ENCODE measurements around the gene HSD17B3. TPM values are rescaled to one million over a fixed set of nuclear protein-coding genes. Genes with fewer than 3 reads are reported as not detected.

Gene HSD17B3
- polyA plus RNA-seq, 4 donors: 1.5 to 83.0 (median 7.5) TPM

- 77 to 81% (median 78%) methylated on average over 11 of the region's 11 CpGs for WGBS, 3 donors
These were observed 95.7 kb downstream of the HSD17B3 start for GRCh38 chr9:96206156-96206751.

GRCh38 chr9:96204853-96205252 is 97.1 kb downstream of the HSD17B3 start:
- Histone ChIP-seq H3K27me3 (ENCODE audit: control insufficient read depth in 3 of 3, insufficient read depth in 3 of 3, low read length in 3 of 3) (no peaks in the 10 kb centered on the region), H3K4me3 (ENCODE audit: low read depth in 1 of 3, low read length in 3 of 3) (no peak overlapping the region), H3K36me3 (ENCODE audit: control insufficient read depth in 3 of 3, insufficient read depth in 2 of 3, low read depth in 1 of 3, low read length in 3 of 3) (no peaks in the 10 kb centered on the region), H3K9me3 (ENCODE audit: control insufficient read depth in 2 of 2, insufficient read depth in 1 of 2, low read depth in 1 of 2, low read length in 1 of 2) (peaks cover 0 to 4% of the 10 kb centered on the region in 2 donors), H3K4me1 (ENCODE audit: control insufficient read depth in 3 of 3, insufficient read depth in 2 of 3, low read depth in 1 of 3, low read length in 2 of 3) (peaks cover 0 to 2% (median 0%) of the 10 kb centered on the region in 3 donors), H3K27ac (ENCODE audit: low read depth in 1 of 3, low read length in 2 of 3) (no peak overlapping the region)
- 89 to 94% (median 92%) methylated on average over 2 of the region's 2 CpGs for WGBS, 3 donors
- FAIRE-seq (no peak), DNase-seq (no peak)

More at GRCh38 chr9:96206156-96206751, 95.7 kb downstream of the HSD17B3 start:
- Histone ChIP-seq H3K4me3 (ENCODE audit: low read depth in 1 of 3, low read length in 3 of 3) (no peak overlapping the region), H3K27me3 (ENCODE audit: control insufficient read depth in 3 of 3, insufficient read depth in 3 of 3, low read length in 3 of 3) (no peaks in the 10 kb centered on the region), H3K27ac (ENCODE audit: low read depth in 1 of 3, low read length in 2 of 3) (no peak overlapping the region), H3K4me1 (ENCODE audit: control insufficient read depth in 3 of 3, insufficient read depth in 2 of 3, low read depth in 1 of 3, low read length in 2 of 3) (peaks cover 0 to 2% (median 0%) of the 10 kb centered on the region in 3 donors), H3K36me3 (ENCODE audit: control insufficient read depth in 3 of 3, insufficient read depth in 2 of 3, low read depth in 1 of 3, low read length in 3 of 3) (no peaks in the 10 kb centered on the region), H3K9me3 (ENCODE audit: control insufficient read depth in 2 of 2, insufficient read depth in 1 of 2, low read depth in 1 of 2, low read length in 1 of 2) (peaks cover 0 to 4% of the 10 kb centered on the region in 2 donors)
- FAIRE-seq (no peak), DNase-seq (no peak)

DNA sequence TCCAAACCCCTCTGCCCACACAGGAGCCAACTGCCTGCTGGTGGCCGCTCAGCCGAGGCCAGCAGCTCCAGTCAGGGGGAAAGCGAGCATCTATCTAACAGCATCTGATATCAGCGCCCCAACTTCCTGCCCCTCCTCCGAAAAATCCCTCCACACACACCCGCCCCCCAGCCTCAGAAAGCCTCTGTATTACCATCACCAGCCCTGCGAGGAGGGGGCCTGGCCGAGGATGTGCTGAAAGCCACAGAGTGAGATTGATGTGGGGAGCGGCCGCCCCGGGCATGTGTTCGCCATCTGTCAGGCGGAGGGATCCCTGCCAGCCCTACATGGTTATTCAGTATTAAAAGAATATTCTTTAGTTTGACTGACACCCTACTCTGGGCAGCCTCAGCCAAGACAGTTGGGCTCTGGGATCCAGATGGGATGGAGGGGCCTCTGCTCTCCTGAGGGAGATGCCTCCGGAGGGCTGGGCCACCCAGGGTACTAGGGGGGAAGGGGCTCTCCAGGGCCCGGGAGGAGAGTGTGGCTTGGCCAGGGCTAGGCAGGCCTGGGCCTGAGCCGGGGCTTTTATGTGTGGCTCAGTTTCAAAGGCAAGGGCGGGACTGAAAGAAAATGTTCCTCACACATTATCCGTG is 98.0 kb downstream of the HSD17B3 start:
- H3K4me3 ChIP-seq (ENCODE audit: low read depth in 1 of 3, low read length in 3 of 3): no peak overlapping the region
- no peak overlapping the region for H3K27ac ChIP-seq (ENCODE audit: low read depth in 1 of 3, low read length in 2 of 3)
- FAIRE-seq (no peak), DNase-seq (no peak)
- 72 to 84% (median 79%) methylated on average over 18 of the region's 18 CpGs for WGBS, 3 donors
- peaks cover 0 to 2% (median 0%) of the 10 kb centered on the region in 3 donors for H3K4me1 ChIP-seq (ENCODE audit: control insufficient read depth in 3 of 3, insufficient read depth in 2 of 3, low read depth in 1 of 3, low read length in 2 of 3)
- H3K27me3 ChIP-seq (ENCODE audit: control insufficient read depth in 3 of 3, insufficient read depth in 3 of 3, low read length in 3 of 3): no peaks in the 10 kb centered on the region
- no peaks in the 10 kb centered on the region for H3K36me3 ChIP-seq (ENCODE audit: control insufficient read depth in 3 of 3, insufficient read depth in 2 of 3, low read depth in 1 of 3, low read length in 3 of 3)
- peaks cover 0 to 4% of the 10 kb centered on the region in 2 donors for H3K9me3 ChIP-seq (ENCODE audit: control insufficient read depth in 2 of 2, insufficient read depth in 1 of 2, low read depth in 1 of 2, low read length in 1 of 2)

DNA sequence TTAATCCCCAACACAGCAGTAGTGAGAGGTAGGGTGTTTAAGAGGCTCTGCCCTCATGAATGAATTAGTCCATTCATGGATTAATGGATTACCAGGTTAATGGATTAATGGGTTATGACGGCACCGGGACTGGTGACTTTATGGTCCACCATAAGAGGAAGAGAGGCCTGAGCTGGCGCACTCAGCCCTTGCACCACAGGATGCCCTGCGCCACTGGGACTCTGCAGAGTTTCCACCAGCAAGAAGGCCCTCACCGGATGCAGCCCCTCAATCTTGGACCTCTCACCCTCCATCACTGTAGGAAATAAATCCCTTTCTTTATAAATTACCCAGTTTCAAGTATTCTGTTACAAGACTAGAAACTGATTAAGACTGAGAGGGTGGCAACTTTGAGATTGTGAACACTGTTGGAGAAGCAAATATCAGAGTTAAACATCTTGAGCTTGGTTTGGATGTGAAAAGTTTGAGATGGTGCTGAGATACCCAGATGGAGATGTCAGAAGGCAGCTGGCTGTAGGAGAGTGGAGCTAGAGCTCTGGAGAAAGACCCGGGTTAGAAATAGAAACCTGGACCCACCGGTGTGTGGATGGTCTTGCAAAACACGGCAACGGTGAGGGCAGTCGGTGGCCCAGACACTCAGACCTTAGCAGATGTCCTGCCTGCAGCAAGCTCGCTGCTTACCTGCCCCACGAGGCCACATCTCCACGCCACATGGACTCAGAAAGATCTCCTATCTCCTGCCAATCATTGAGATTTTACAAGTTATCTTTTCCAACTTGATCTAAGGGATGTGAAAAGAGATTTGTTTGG is 98.8 kb downstream of the HSD17B3 start:
- peaks cover 0 to 2% (median 0%) of the 10 kb centered on the region in 3 donors for H3K4me1 ChIP-seq (ENCODE audit: control insufficient read depth in 3 of 3, insufficient read depth in 2 of 3, low read depth in 1 of 3, low read length in 2 of 3)
- H3K27ac ChIP-seq (ENCODE audit: low read depth in 1 of 3, low read length in 2 of 3): no peak overlapping the region
- no peaks in the 10 kb centered on the region for H3K27me3 ChIP-seq (ENCODE audit: control insufficient read depth in 3 of 3, insufficient read depth in 3 of 3, low read length in 3 of 3)
- 85 to 90% (median 89%) methylated on average over 13 of the region's 13 CpGs for WGBS, 3 donors
- peaks cover 0 to 4% of the 10 kb centered on the region in 2 donors for H3K9me3 ChIP-seq (ENCODE audit: control insufficient read depth in 2 of 2, insufficient read depth in 1 of 2, low read depth in 1 of 2, low read length in 1 of 2)
- H3K36me3 ChIP-seq (ENCODE audit: control insufficient read depth in 3 of 3, insufficient read depth in 2 of 3, low read depth in 1 of 3, low read length in 3 of 3): no peaks in the 10 kb centered on the region
- H3K4me3 ChIP-seq (ENCODE audit: low read depth in 1 of 3, low read length in 3 of 3): no peak overlapping the region
- FAIRE-seq: no peak
- DNase-seq: no peak

DNA sequence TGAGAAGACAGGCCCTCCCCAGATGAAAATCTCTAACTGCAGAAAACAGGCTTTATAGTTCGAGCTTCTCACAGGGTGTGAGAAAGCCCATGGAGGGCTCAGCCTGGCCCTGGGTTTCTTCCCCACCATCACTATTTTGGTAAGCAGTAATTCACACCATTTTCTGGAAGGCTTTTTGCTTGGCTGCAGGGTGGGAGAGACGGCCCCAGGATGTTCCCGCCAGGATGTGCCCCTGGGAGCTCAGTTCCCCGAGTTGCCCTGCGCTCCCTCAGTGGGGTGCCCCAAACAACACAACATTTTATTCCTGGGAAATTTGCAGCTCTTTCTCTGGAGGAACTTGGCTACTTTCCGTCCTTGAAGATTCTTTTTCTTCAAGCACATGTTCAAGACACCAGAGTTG is 100.8 kb downstream of the HSD17B3 start:
- 88 to 94% (median 93%) methylated on average over 6 of the region's 6 CpGs for WGBS, 3 donors
- Histone ChIP-seq H3K9me3 (ENCODE audit: control insufficient read depth in 2 of 2, insufficient read depth in 1 of 2, low read depth in 1 of 2, low read length in 1 of 2) (peaks cover 0 to 4% of the 10 kb centered on the region in 2 donors), H3K27ac (ENCODE audit: low read depth in 1 of 3, low read length in 2 of 3) (no peak overlapping the region), H3K4me3 (ENCODE audit: low read depth in 1 of 3, low read length in 3 of 3) (no peak overlapping the region), H3K36me3 (ENCODE audit: control insufficient read depth in 3 of 3, insufficient read depth in 2 of 3, low read depth in 1 of 3, low read length in 3 of 3) (no peaks in the 10 kb centered on the region), H3K27me3 (ENCODE audit: control insufficient read depth in 3 of 3, insufficient read depth in 3 of 3, low read length in 3 of 3) (no peaks in the 10 kb centered on the region), H3K4me1 (ENCODE audit: control insufficient read depth in 3 of 3, insufficient read depth in 2 of 3, low read depth in 1 of 3, low read length in 2 of 3) (no peaks in the 10 kb centered on the region)
- FAIRE-seq (no peak), DNase-seq (no peak)

GRCh38 chr9:96199006-96199405 is 103.0 kb downstream of the HSD17B3 start:
- no peaks in the 10 kb centered on the region for H3K4me1 ChIP-seq (ENCODE audit: control insufficient read depth in 3 of 3, insufficient read depth in 2 of 3, low read depth in 1 of 3, low read length in 2 of 3)
- WGBS, 3 donors: 67 to 83% (median 78%) methylated on average over 5 of the region's 5 CpGs
- H3K4me3 ChIP-seq (ENCODE audit: low read depth in 1 of 3, low read length in 3 of 3): no peak overlapping the region
- H3K27ac ChIP-seq (ENCODE audit: low read depth in 1 of 3, low read length in 2 of 3): no peak overlapping the region
- no peaks in the 10 kb centered on the region for H3K27me3 ChIP-seq (ENCODE audit: control insufficient read depth in 3 of 3, insufficient read depth in 3 of 3, low read length in 3 of 3)
- DNase-seq (no peak), FAIRE-seq (no peak)
- no peaks in the 10 kb centered on the region for H3K36me3 ChIP-seq (ENCODE audit: control insufficient read depth in 3 of 3, insufficient read depth in 2 of 3, low read depth in 1 of 3, low read length in 3 of 3)
- H3K9me3 ChIP-seq (ENCODE audit: control insufficient read depth in 2 of 2, insufficient read depth in 1 of 2, low read depth in 1 of 2, low read length in 1 of 2): no peaks in the 10 kb centered on the region

DNA sequence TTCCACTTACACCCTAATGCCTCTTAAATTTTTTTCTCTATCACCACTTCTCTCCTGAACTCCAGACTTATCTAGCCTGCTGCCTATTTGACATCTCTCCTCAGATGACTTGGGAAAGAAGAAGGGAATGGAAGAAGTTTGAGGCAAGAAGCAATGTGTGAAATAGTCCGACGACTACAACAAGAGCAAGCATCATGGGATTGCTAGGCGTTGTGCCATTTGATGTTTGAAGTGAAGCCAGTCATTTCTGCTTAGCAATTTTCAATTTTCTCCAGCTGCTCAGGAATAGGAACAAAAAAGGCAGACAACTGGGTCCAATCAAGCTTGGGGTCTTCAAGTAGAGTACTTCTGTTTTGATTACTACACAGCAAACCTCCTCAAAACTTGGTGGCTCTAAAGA is 106.4 kb downstream of the HSD17B3 start:
- whole genome bisulfite sequencing, 3 donors: 72 to 96% (median 87%) methylated on average over 3 of the region's 3 CpGs
- Histone ChIP-seq H3K27me3 (ENCODE audit: control insufficient read depth in 3 of 3, insufficient read depth in 3 of 3, low read length in 3 of 3) (no peaks in the 10 kb centered on the region), H3K9me3 (ENCODE audit: control insufficient read depth in 2 of 2, insufficient read depth in 1 of 2, low read depth in 1 of 2, low read length in 1 of 2) (peaks cover 0 to 4% of the 10 kb centered on the region in 2 donors), H3K4me1 (ENCODE audit: control insufficient read depth in 3 of 3, insufficient read depth in 2 of 3, low read depth in 1 of 3, low read length in 2 of 3) (no peaks in the 10 kb centered on the region), H3K27ac (ENCODE audit: low read depth in 1 of 3, low read length in 2 of 3) (no peak overlapping the region), H3K36me3 (ENCODE audit: control insufficient read depth in 3 of 3, insufficient read depth in 2 of 3, low read depth in 1 of 3, low read length in 3 of 3) (no peaks in the 10 kb centered on the region), H3K4me3 (ENCODE audit: low read depth in 1 of 3, low read length in 3 of 3) (no peak overlapping the region)
- DNase-seq (no peak), FAIRE-seq (no peak)

- FAIRE-seq: no peak
These were observed 108.7 kb downstream of the HSD17B3 start for GRCh38 chr9:96193236-96193755.

More at GRCh38 chr9:96193236-96193755, 108.7 kb downstream of the HSD17B3 start:
- no peaks in the 10 kb centered on the region for H3K36me3 ChIP-seq (ENCODE audit: control insufficient read depth in 3 of 3, insufficient read depth in 2 of 3, low read depth in 1 of 3, low read length in 3 of 3)
- DNase-seq: no peak
- 74 to 88% (median 86%) methylated on average over 5 of the region's 5 CpGs for WGBS, 3 donors
- no peaks in the 10 kb centered on the region for H3K27me3 ChIP-seq (ENCODE audit: control insufficient read depth in 3 of 3, insufficient read depth in 3 of 3, low read length in 3 of 3)
- H3K4me1 ChIP-seq (ENCODE audit: control insufficient read depth in 3 of 3, insufficient read depth in 2 of 3, low read depth in 1 of 3, low read length in 2 of 3): no peaks in the 10 kb centered on the region
- no peak overlapping the region for H3K27ac ChIP-seq (ENCODE audit: low read depth in 1 of 3, low read length in 2 of 3)
- peaks cover 0 to 15% of the 10 kb centered on the region in 2 donors for H3K9me3 ChIP-seq (ENCODE audit: control insufficient read depth in 2 of 2, insufficient read depth in 1 of 2, low read depth in 1 of 2, low read length in 1 of 2)
- H3K4me3 ChIP-seq (ENCODE audit: low read depth in 1 of 3, low read length in 3 of 3): no peak overlapping the region

Data from small intestine (tissue), 7 donors.